Mesendoderm (in vitro differentiated cells): ENCODE data around the gene WDTC1.

Experiments
- DNase-seq: peaks from one replicate; pipeline ENCODE4 v3.0.0; 2013
- H2AK5ac ChIP-seq: 2 replicates; pipeline ENCODE4 v1.6.1; 2013; ENCODE audit warnings: low read length, inconsistent platforms
- H2BK120ac ChIP-seq: 2 replicates; pipeline ENCODE4 v1.6.1; 2013; ENCODE audit warnings: low read depth, mild to moderate bottlenecking, low read length, moderate library complexity, mixed read lengths
- H2BK15ac ChIP-seq: replicated peaks from 2 replicates; pipeline ENCODE4 v1.6.1; 2013; ENCODE audit warnings: low read depth, mild to moderate bottlenecking, moderate library complexity
- H2BK5ac ChIP-seq: 2 replicates; pipeline ENCODE4 v1.6.1; 2013; ENCODE audit warnings: low read length, inconsistent platforms
- H3K18ac ChIP-seq: 2 replicates; pipeline ENCODE4 v1.6.1; 2013; ENCODE audit warnings: mild to moderate bottlenecking, low read length, mixed read lengths
- H3K23ac ChIP-seq: one replicate; pipeline ENCODE4 v1.6.1; 2013; ENCODE audit warnings: low read length
- H3K27ac ChIP-seq: 2 replicates; pipeline ENCODE4 v1.5.1; 2013; ENCODE audit warnings: low read depth, mild to moderate bottlenecking, inconsistent platforms, low read length, moderate library complexity
- H3K27me3 ChIP-seq: 2 replicates; pipeline ENCODE4 v1.6.1; 2013; ENCODE audit warnings: low read length, control low read depth, mild to moderate bottlenecking, inconsistent platforms; ENCODE audit not compliant: insufficient read depth, poor library complexity
- H3K36me3 ChIP-seq: 2 replicates; pipeline ENCODE4 v1.6.1; 2013; ENCODE audit warnings: low read length, inconsistent platforms; ENCODE audit not compliant: control insufficient read depth, insufficient read depth
- H3K4ac ChIP-seq: one replicate; pipeline ENCODE4 v1.6.1; 2013; ENCODE audit warnings: low read depth, mild to moderate bottlenecking, low read length, moderate library complexity
- H3K4me1 ChIP-seq: 2 replicates; pipeline ENCODE4 v1.6.1; 2013; ENCODE audit warnings: low read depth, low read length, inconsistent platforms; ENCODE audit not compliant: control insufficient read depth
- H3K4me2 ChIP-seq: 2 replicates; pipeline ENCODE4 v1.6.1; 2013; ENCODE audit warnings: low read length
- H3K4me3 ChIP-seq: 2 replicates; pipeline ENCODE4 v1.5.1; 2013; ENCODE audit warnings: mild to moderate bottlenecking, low read length
- H3K56ac ChIP-seq: one replicate; pipeline ENCODE4 v1.6.1; 2013; ENCODE audit warnings: low read length
- H3K79me1 ChIP-seq: 2 replicates; pipeline ENCODE4 v1.6.1; 2013; ENCODE audit warnings: low read length, inconsistent platforms
- H3K79me2 ChIP-seq: 2 replicates; pipeline ENCODE4 v1.6.1; 2013; ENCODE audit warnings: mild to moderate bottlenecking, low read length; ENCODE audit not compliant: control insufficient read depth, insufficient read depth
- H3K9ac ChIP-seq: 2 replicates; pipeline ENCODE4 v1.6.1; 2013; ENCODE audit warnings: low read length, inconsistent platforms
- H4K5ac ChIP-seq: one replicate; pipeline ENCODE4 v1.6.1; 2013; ENCODE audit warnings: low read length
- H4K8ac ChIP-seq: one replicate; pipeline ENCODE4 v1.6.1; 2013; ENCODE audit warnings: low read depth, mild to moderate bottlenecking, control low read depth, low read length, moderate library complexity
- WGBS: extraction: QIAGEN DNeasy Blood & Tissue Kit; methylation state at CpG from one replicate; pipeline ENCODE4 v1.1.7; 2013; ENCODE audit warnings: low lambda C conversion rate, missing lambda C conversion rate; ENCODE audit not compliant: insufficient coverage; ENCODE audit errors: extremely low coverage; 5-methylcytosine and 5-hydroxymethylcytosine counted together

The WDTC1 gene

GRCh38 chr1:27255136-27255535 is 20.7 kb downstream of the WDTC1 start:
- H3K27ac ChIP-seq: no peak overlapping the region
- no peak overlapping the region for H3K18ac ChIP-seq
- H4K8ac ChIP-seq: no peak overlapping the region
- no peaks in the 10 kb centered on the region for H3K36me3 ChIP-seq
- H2AK5ac ChIP-seq: no peak overlapping the region
- no peak overlapping the region for H2BK15ac ChIP-seq
- no peak overlapping the region for H3K4me3 ChIP-seq
- H2BK120ac ChIP-seq: no peak overlapping the region
- H4K5ac ChIP-seq: no peak overlapping the region
- H3K79me1 ChIP-seq: no peaks in the 10 kb centered on the region
- H3K4ac ChIP-seq: no peak overlapping the region
- no peak overlapping the region for H3K9ac ChIP-seq
- H3K79me2 ChIP-seq: no peaks in the 10 kb centered on the region
- no peak overlapping the region for H2BK5ac ChIP-seq
- no peaks in the 10 kb centered on the region for H3K4me1 ChIP-seq
- H3K56ac ChIP-seq: no peak overlapping the region
- no peaks in the 10 kb centered on the region for H3K27me3 ChIP-seq
- no peak overlapping the region for H3K4me2 ChIP-seq
- DNase-seq: no peak
- H3K23ac ChIP-seq: no peak overlapping the region

GRCh38 chr1:27257155-27257554 is 22.7 kb downstream of the WDTC1 start:
- Histone ChIP-seq H4K8ac (no peak overlapping the region), H3K27ac (no peak overlapping the region), H3K56ac (no peak overlapping the region), H4K5ac (no peak overlapping the region), H3K27me3 (no peaks in the 10 kb centered on the region), H2BK15ac (no peak overlapping the region), H3K18ac (no peak overlapping the region), H2AK5ac (no peak overlapping the region), H3K4me1 (no peaks in the 10 kb centered on the region), H2BK5ac (no peak overlapping the region), H3K23ac (no peak overlapping the region), H3K4me3 (no peak overlapping the region), H2BK120ac (no peak overlapping the region), H3K36me3 (no peaks in the 10 kb centered on the region), H3K4ac (no peak overlapping the region), H3K9ac (no peak overlapping the region), H3K79me1 (no peaks in the 10 kb centered on the region), H3K4me2 (no peak overlapping the region), H3K79me2 (no peaks in the 10 kb centered on the region)
- DNase-seq: no peak
- WGBS: no CpG with 5 or more reads among the region's 6 CpGs

- H3K56ac ChIP-seq: no peak overlapping the region
- H2BK15ac ChIP-seq: no peak overlapping the region
- no peak overlapping the region for H2AK5ac ChIP-seq
- no peak overlapping the region for H3K27ac ChIP-seq
- no peaks in the 10 kb centered on the region for H3K36me3 ChIP-seq
- H3K23ac ChIP-seq: no peak overlapping the region
- H4K5ac ChIP-seq: no peak overlapping the region
- H3K4me2 ChIP-seq: no peak overlapping the region
- H3K27me3 ChIP-seq: no peaks in the 10 kb centered on the region
- no CpG with 5 or more reads among the region's 6 CpGs for WGBS
- H3K79me2 ChIP-seq: no peaks in the 10 kb centered on the region
- H3K4me1 ChIP-seq: no peaks in the 10 kb centered on the region
- H3K9ac ChIP-seq: no peak overlapping the region
- H2BK120ac ChIP-seq: no peak overlapping the region
- no peak overlapping the region for H3K4me3 ChIP-seq
- H3K4ac ChIP-seq: no peak overlapping the region
- no peaks in the 10 kb centered on the region for H3K79me1 ChIP-seq
- no peak overlapping the region for H3K18ac ChIP-seq
- no peak overlapping the region for H4K8ac ChIP-seq
- H2BK5ac ChIP-seq: no peak overlapping the region
- DNase-seq: no peak
These were observed 24.2 kb downstream of the WDTC1 start for GRCh38 chr1:27258598-27258997.

- H4K8ac ChIP-seq: no peak overlapping the region
- no peak overlapping the region for H2AK5ac ChIP-seq
- H2BK5ac ChIP-seq: no peak overlapping the region
- no peaks in the 10 kb centered on the region for H3K27me3 ChIP-seq
- no peak overlapping the region for H3K56ac ChIP-seq
- H3K4ac ChIP-seq: no peak overlapping the region
- no peaks in the 10 kb centered on the region for H3K36me3 ChIP-seq
- H3K4me1 ChIP-seq: no peaks in the 10 kb centered on the region
- H3K9ac ChIP-seq: no peak overlapping the region
- H3K18ac ChIP-seq: no peak overlapping the region
- H2BK15ac ChIP-seq: no peak overlapping the region
- no peaks in the 10 kb centered on the region for H3K79me1 ChIP-seq
- no peak overlapping the region for H3K23ac ChIP-seq
- H4K5ac ChIP-seq: no peak overlapping the region
- no peak overlapping the region for H3K4me3 ChIP-seq
- H3K27ac ChIP-seq: no peak overlapping the region
- H3K79me2 ChIP-seq: no peaks in the 10 kb centered on the region
- WGBS: no CpG with 5 or more reads among the region's 5 CpGs
- DNase-seq: no peak
- no peak overlapping the region for H3K4me2 ChIP-seq
- no peak overlapping the region for H2BK120ac ChIP-seq
These were observed 32.7 kb downstream of the WDTC1 start for GRCh38 chr1:27267153-27267552.

GRCh38 chr1:27269276-27269675 is 34.8 kb downstream of the WDTC1 start:
- Histone ChIP-seq H4K8ac (no peak overlapping the region), H2BK5ac (no peak overlapping the region), H3K4me3 (no peak overlapping the region), H3K79me2 (no peaks in the 10 kb centered on the region), H3K27ac (no peak overlapping the region), H3K27me3 (no peaks in the 10 kb centered on the region), H3K18ac (no peak overlapping the region), H3K79me1 (no peaks in the 10 kb centered on the region), H2BK120ac (no peak overlapping the region), H3K56ac (no peak overlapping the region), H2BK15ac (no peak overlapping the region), H3K4ac (no peak overlapping the region), H3K23ac (no peak overlapping the region), H3K4me2 (no peak overlapping the region), H3K9ac (no peak overlapping the region), H3K36me3 (no peaks in the 10 kb centered on the region), H4K5ac (no peak overlapping the region), H2AK5ac (no peak overlapping the region), H3K4me1 (no peaks in the 10 kb centered on the region)
- DNase-seq: no peak
- WGBS: no CpG with 5 or more reads among the region's 4 CpGs

- Histone ChIP-seq H3K56ac (no peak overlapping the region), H4K8ac (no peak overlapping the region), H3K23ac (no peak overlapping the region), H3K36me3 (no peaks in the 10 kb centered on the region), H2BK120ac (no peak overlapping the region), H3K18ac (no peak overlapping the region), H3K4me2 (no peak overlapping the region), H2BK15ac (no peak overlapping the region), H3K9ac (no peak overlapping the region), H3K4me1 (no peaks in the 10 kb centered on the region), H3K4ac (no peak overlapping the region), H3K79me2 (no peaks in the 10 kb centered on the region), H2AK5ac (no peak overlapping the region), H3K79me1 (no peaks in the 10 kb centered on the region), H3K4me3 (no peak overlapping the region), H3K27ac (no peak overlapping the region), H2BK5ac (no peak overlapping the region), H4K5ac (no peak overlapping the region), H3K27me3 (no peaks in the 10 kb centered on the region)
- no peak for DNase-seq
- WGBS: no CpG with 5 or more reads among the region's 1 CpG
These were observed 39.8 kb downstream of the WDTC1 start for GRCh38 chr1:27274204-27274603.
